Nephron progenitor cell (in vitro differentiated cells): ENCODE results near the gene THSD4.

Experiments
- DNase-seq: peaks from one replicate; pipeline ENCODE4 v3.0.0; 2021
- H3K27ac Mint-ChIP-seq: 2 replicates; pipeline ENCODE4 v1.8.0; 2021; ENCODE audit warnings: mild to moderate bottlenecking, moderate library complexity, mixed read lengths
- H3K27me3 Mint-ChIP-seq: 2 replicates; pipeline ENCODE4 v1.8.0; 2021; ENCODE audit warnings: mild to moderate bottlenecking, low read depth, mixed read lengths; ENCODE audit not compliant: poor library complexity
- H3K36me3 Mint-ChIP-seq: 2 replicates; pipeline ENCODE4 v1.8.0; 2021; ENCODE audit warnings: low read depth, mixed read lengths
- H3K4me1 Mint-ChIP-seq: 2 replicates; pipeline ENCODE4 v1.8.0; 2021; ENCODE audit warnings: mixed read lengths
- H3K4me3 Mint-ChIP-seq: 2 replicates; pipeline ENCODE4 v1.8.0; 2021; ENCODE audit warnings: mild to moderate bottlenecking, moderate library complexity, mixed read lengths
- H3K9me3 Mint-ChIP-seq: 2 replicates; pipeline ENCODE4 v1.8.0; 2021; ENCODE audit warnings: mild to moderate bottlenecking, moderate library complexity, mixed read lengths
- TF ChIP-seq, protein P1 (sequence below): fragments of 200-600 bp; sonication (generic); IDR thresholded peaks from 2 replicates; pipeline ENCODE4 v1.5.0; 2021; ENCODE audit warnings: antibody characterized with exemption

Gene THSD4

DNA sequence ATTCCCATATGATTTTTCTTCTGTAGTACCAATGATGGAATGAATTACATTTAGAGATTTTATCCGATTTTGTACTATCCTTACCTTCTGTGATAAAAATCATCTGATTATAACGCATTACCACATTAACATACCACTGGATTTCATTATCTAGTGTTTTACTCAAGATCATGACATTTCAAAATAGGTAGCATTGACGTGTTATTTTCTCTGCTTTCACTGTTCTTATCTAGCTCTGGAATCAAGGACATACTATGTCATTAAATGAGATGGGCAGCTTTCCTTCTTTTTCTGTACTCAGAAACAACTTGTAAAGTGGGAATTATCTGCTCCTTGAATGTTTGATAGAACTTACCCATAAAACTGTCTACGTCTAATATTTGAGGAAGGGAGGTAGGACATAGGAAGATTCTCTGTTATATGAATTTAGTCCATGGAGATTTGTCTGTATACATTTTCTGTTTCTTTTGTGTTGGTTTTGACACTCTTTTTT, 511.4 kb downstream of the THSD4 start:
- H3K4me1 Mint-ChIP-seq, result peaks cover 70% of the 10 kb centered on the region
- TF ChIP-seq, protein P1, sequence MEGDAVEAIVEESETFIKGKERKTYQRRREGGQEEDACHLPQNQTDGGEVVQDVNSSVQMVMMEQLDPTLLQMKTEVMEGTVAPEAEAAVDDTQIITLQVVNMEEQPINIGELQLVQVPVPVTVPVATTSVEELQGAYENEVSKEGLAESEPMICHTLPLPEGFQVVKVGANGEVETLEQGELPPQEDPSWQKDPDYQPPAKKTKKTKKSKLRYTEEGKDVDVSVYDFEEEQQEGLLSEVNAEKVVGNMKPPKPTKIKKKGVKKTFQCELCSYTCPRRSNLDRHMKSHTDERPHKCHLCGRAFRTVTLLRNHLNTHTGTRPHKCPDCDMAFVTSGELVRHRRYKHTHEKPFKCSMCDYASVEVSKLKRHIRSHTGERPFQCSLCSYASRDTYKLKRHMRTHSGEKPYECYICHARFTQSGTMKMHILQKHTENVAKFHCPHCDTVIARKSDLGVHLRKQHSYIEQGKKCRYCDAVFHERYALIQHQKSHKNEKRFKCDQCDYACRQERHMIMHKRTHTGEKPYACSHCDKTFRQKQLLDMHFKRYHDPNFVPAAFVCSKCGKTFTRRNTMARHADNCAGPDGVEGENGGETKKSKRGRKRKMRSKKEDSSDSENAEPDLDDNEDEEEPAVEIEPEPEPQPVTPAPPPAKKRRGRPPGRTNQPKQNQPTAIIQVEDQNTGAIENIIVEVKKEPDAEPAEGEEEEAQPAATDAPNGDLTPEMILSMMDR, result no peak
- no peak overlapping the region for H3K4me3 Mint-ChIP-seq
- H3K9me3 Mint-ChIP-seq, result no peaks in the 10 kb centered on the region
- no peaks in the 10 kb centered on the region for H3K36me3 Mint-ChIP-seq
- H3K27me3 Mint-ChIP-seq, result peaks cover 4% of the 10 kb centered on the region
- no peak for DNase-seq
- H3K27ac Mint-ChIP-seq, result no peak overlapping the region

DNA sequence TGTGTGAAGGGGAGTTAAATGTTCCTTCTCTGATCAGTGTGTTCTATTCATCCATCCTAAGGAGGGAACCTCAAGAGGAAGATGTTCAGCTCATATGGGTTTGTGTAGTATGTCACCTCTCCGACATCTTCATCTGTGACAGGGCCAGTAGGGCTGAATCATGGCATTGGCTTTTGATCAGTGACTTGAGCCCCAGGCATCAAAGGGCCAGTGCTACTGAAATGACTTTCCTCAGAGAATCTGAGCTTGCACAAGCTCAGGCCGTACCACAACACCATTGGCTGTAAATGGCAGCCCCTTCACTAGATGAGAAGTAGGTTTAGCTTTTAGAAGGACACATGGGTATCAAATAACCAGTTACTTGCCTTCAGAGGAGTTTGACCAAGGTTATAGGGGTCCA, 511.9 kb downstream of the THSD4 start:
- H3K4me3 Mint-ChIP-seq, result no peak overlapping the region
- no peaks in the 10 kb centered on the region for H3K9me3 Mint-ChIP-seq
- H3K4me1 Mint-ChIP-seq, result peaks cover 74% of the 10 kb centered on the region
- no peaks in the 10 kb centered on the region for H3K36me3 Mint-ChIP-seq
- H3K27ac Mint-ChIP-seq, result peak overlapping the region; percentile 81
- DNase-seq, result no peak
- H3K27me3 Mint-ChIP-seq, result peaks cover 4% of the 10 kb centered on the region
- TF ChIP-seq, protein P1, result no peak

DNA sequence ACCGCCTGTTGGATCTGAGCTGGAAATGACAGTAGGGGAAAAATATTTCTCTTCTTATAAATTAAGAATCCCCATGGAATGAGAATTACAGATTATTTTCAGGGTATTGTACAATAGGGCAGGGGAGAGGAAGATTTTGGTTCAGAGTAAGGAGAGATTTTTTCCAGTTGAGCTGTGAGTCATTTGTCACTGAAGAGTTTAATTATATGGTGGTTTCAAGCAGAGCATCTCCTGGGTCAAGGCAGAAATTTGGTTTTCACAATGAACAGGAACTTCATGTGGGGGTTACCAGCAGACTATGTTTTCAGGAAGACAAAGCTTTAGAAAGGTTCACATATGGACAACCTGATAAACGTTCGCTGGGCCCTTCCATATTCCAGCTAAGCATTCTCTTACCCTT, 512.3 kb downstream of the THSD4 start:
- DNase-seq, result no peak
- peak overlapping the region; percentile 81 for H3K27ac Mint-ChIP-seq
- peaks cover 78% of the 10 kb centered on the region for H3K4me1 Mint-ChIP-seq
- no peaks in the 10 kb centered on the region for H3K9me3 Mint-ChIP-seq
- no peak overlapping the region for H3K4me3 Mint-ChIP-seq
- H3K27me3 Mint-ChIP-seq, result peaks cover 4% of the 10 kb centered on the region
- TF ChIP-seq, protein P1, result no peak
- no peaks in the 10 kb centered on the region for H3K36me3 Mint-ChIP-seq

DNA sequence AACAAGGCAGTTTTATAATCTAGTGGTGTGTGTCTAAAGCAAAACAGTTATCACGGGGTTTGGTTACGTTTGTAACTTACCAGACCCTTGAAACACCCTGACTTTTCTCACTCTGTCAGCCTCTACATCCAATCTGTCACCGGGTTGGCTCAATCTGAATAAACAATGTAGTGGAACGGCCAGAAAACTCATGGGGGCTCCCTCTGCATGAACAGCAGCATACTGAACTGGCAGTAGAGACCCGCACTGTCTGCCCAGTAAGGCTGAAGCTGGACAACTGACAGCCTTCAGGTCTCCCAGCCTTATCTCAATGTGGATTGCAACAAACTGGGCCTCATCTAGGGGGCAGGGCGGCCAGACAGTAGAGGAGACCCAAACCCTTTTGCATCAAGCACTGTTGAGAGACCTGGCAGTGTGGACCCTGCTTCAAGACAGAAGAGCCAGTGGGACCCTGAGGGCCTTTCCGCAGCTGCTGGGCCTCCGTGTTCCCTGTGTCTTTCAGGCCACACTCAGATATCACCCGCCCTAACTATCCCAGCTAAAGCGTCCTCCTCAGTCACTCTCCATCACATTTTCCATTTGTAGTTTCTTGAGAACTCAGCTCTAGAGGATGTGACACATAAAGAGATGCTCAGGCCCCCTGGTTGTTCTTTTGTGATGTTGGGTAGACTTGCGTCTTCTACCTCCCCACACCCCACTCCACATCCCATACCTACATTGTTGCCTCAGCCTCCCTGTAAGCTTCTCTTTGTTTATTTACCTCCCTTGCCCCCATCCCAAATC, 513.9 kb downstream of the THSD4 start:
- H3K4me3 Mint-ChIP-seq, result no peak overlapping the region
- no peaks in the 10 kb centered on the region for H3K36me3 Mint-ChIP-seq
- peaks cover 4% of the 10 kb centered on the region for H3K27me3 Mint-ChIP-seq
- no peaks in the 10 kb centered on the region for H3K9me3 Mint-ChIP-seq
- peaks cover 83% of the 10 kb centered on the region for H3K4me1 Mint-ChIP-seq
- DNase-seq, result no peak
- TF ChIP-seq, protein P1, result no peak
- H3K27ac Mint-ChIP-seq, result peak overlapping the region; percentile 82

DNA sequence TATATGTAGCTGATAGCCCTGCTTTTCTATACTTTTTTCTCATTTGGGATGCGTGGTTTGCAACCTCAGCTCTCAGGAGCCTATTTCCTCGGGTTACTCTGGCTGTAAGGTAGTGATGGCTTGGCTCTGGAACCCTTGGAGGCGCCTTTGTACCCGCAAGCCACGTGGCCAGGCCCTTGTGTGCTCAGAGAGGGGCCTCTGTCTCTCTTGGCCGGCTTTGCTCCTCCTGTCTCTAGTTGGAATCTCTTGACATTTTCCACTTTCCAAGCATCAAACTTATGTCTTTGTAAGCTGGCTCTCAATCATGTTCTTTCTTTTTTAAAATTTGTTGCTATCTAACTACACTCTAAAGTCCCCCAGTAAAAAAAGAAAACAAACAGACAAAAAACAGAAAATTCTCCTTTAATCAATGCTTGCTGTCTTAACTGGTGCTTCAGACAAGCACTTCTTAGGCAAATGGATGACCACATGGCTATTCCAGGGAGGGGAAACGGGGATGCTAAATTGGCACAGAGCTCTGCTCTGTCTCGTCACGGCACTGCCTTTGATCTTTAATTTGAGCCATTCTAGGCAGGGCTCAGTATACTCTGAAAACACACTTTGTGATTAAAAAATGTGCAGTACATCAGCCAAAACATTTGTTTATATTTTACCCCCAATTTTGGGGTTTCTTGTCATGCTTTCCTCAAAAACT, 514.7 kb downstream of the THSD4 start:
- Mint-ChIP-seq H3K9me3 (no peaks in the 10 kb centered on the region), H3K4me1 (peaks cover 87% of the 10 kb centered on the region), H3K27ac (peak overlapping the region; percentile 82), H3K27me3 (peaks cover 4% of the 10 kb centered on the region), H3K4me3 (no peak overlapping the region), H3K36me3 (no peaks in the 10 kb centered on the region)
- TF ChIP-seq, protein P1, result no peak
- no peak for DNase-seq
